Right kidney (tissue), 1 donor: ENCODE results near the gene CNGA1.
"Not testable (repeated sequence)": the region's sequence is repeated elsewhere in the genome, so short reads cannot be mapped to it uniquely, and the experiment has no call there.

Source experiments
- DNase-seq: peaks from one replicate; pipeline ENCODE4 v3.0.0-alpha.2; 2016

The CNGA1 gene

GRCh38 chr4:47954677-47955076, 61.8 kb downstream of the CNGA1 start:
- no peak for DNase-seq

GRCh38 chr4:47954245-47954644, 62.2 kb downstream of the CNGA1 start:
- no peak for DNase-seq

- no peak for DNase-seq
These were observed 70.4 kb downstream of the CNGA1 start for GRCh38 chr4:47945930-47946726.

GRCh38 chr4:47942081-47942819, 74.2 kb downstream of the CNGA1 start:
- DNase-seq = no peak

- no peak for DNase-seq
These were observed 77.0 kb downstream of the CNGA1 start for GRCh38 chr4:47939456-47939855.

- no peak for DNase-seq
These were observed 80.1 kb downstream of the CNGA1 start for GRCh38 chr4:47936336-47936735.

GRCh38 chr4:47933840-47934239, 82.6 kb downstream of the CNGA1 start:
- DNase-seq = no peak

- no peak for DNase-seq
These were observed 85.3 kb downstream of the CNGA1 start for GRCh38 chr4:47930971-47931804.

- DNase-seq = no peak
These were observed 86.7 kb downstream of the CNGA1 start for GRCh38 chr4:47929682-47930201.

GRCh38 chr4:47926667-47927258, 89.7 kb downstream of the CNGA1 start:
- DNase-seq = peak; percentile 67

- not testable (repeated sequence) for DNase-seq
These were observed 93.2 kb downstream of the CNGA1 start for GRCh38 chr4:47923261-47923608.

- DNase-seq = not testable (repeated sequence)
These were observed 93.8 kb downstream of the CNGA1 start for GRCh38 chr4:47922436-47923260.

GRCh38 chr4:47917163-47917562, 99.3 kb downstream of the CNGA1 start:
- DNase-seq = not testable (repeated sequence)

GRCh38 chr4:47915378-47915777, 101.1 kb downstream of the CNGA1 start:
- DNase-seq = no peak

- DNase-seq = no peak
These were observed 101.6 kb downstream of the CNGA1 start for GRCh38 chr4:47914926-47915237.

- DNase-seq = peak; percentile 94
These were observed 102.1 kb downstream of the CNGA1 start, which contains the start of gene NFXL1 for GRCh38 chr4:47914220-47914925. TSS of gene NFXL1 (minus strand) at chr4:47914583. CDS start at chr4:47914203, 380 bp downstream.

- no peak for DNase-seq
These were observed 102.6 kb downstream of the CNGA1 start for GRCh38 chr4:47913861-47914219.

GRCh38 chr4:47913330-47913729, 103.2 kb downstream of the CNGA1 start:
- no peak for DNase-seq

- no peak for DNase-seq
These were observed 109.3 kb downstream of the CNGA1 start for GRCh38 chr4:47907089-47907646.

GRCh38 chr4:47899639-47900038, 116.8 kb downstream of the CNGA1 start:
- no peak for DNase-seq
